ENCODE data around the gene CCDC33. TPM values are rescaled to one million over a fixed set of nuclear protein-coding genes. Genes with fewer than 3 reads are reported as not detected.

Gene CCDC33
- total and polyA plus RNA-seq, 2 donors (not counting 3 experiments of a cell fraction or from before 2014, with no cell fraction given): not detected

DNA sequence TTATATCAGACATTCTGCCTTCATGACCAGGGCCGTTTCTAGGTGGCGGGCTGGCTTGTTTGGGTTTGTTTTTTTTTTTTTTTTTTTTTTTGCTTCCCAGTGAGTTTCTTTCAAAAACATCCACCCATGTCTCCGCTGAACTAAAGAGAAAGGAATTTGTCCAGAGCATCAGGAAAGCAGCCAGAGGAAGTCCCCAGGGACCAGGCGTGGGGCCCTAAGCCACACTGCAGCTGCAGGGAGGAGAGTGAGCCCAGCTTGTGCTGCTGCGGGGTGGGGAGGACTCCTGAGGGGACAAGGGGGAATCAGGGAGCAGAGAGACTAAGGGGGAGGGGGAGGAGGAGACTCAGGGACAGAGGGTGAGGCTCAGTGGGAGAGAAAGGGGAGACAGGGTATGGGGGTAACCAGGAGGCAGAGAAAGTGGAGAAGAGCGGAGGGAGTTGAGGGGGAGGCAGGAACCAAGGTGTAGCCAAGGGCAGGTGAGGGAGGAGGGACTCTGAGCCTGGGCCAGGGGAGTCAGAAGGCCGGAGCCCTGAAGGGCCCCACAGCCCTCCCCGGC is 81.8 kb downstream of the CCDC33 start:
- Histone ChIP-seq H3K27ac (ENCODE audit: insufficient read depth, low read depth, low read length) (no peak overlapping the region), H3K9me1 (replicated peaks; ENCODE audit: control insufficient read depth, extremely low read depth, insufficient read depth, low read length) (no peaks in the 10 kb centered on the region), H3K27me3 (ENCODE audit: control insufficient read depth in 2 of 2, insufficient read depth in 2 of 2, low read length in 2 of 2) (peaks cover 0 to 2% of the 10 kb centered on the region in 2 experiments), H3K4me3 (replicated peaks in 1 of 3; ENCODE audit: insufficient read depth in 1 of 3, low read depth in 1 of 3, low read length in 3 of 3) (no peak overlapping the region), H3K9ac (replicated peaks; ENCODE audit: extremely low read depth, insufficient read depth, low read length) (no peak overlapping the region), H3K4me1 (ENCODE audit: control insufficient read depth, extremely low read depth, insufficient read depth, low read length) (no peaks in the 10 kb centered on the region), H3K9me3 (replicated peaks; ENCODE audit: control insufficient read depth, insufficient read depth, low read length) (no peaks in the 10 kb centered on the region), H3K79me2 (ENCODE audit: control insufficient read depth, insufficient read depth, low read length) (no peaks in the 10 kb centered on the region), H4K20me1 (replicated peaks; ENCODE audit: control insufficient read depth, extremely low read depth, insufficient read depth, low read length) (no peaks in the 10 kb centered on the region), H3K4me2 (ENCODE audit: insufficient read depth, low read length) (no peak overlapping the region), H3K36me3 (ENCODE audit: control insufficient read depth in 2 of 2, extremely low read depth in 1 of 2, insufficient read depth in 2 of 2, low read length in 2 of 2) (no peaks in the 10 kb centered on the region), H2AFZ (ENCODE audit: low read depth, low read length) (no peak overlapping the region)
- ChIA-PET CTCF (interaction anchor here (0.6 to 4.1 kb wide), 2 partner anchors 90 to 344 kb away, joined by 3 to 46 read pairs; no protein-coding TSS in a partner anchor), POLR2A (no interaction called here)
- no TSS peak for BruUV-seq (replicated peaks)
- no peak for DNase-seq (ENCODE audit: low read depth, low spot score)
- TF ChIP-seq GATA2 (IDR thresholded peaks at IDR 0.05; ENCODE audit: insufficient read depth, insufficient read length, low read depth, low read length) (no peak), POLR2AphosphoS5 (IDR thresholded peaks at IDR 0.05; ENCODE audit: insufficient read depth, low read depth, low read length) (no peak), EZH2 (IDR thresholded peaks at IDR 0.05; ENCODE audit: borderline replicate concordance, low read depth, low read length, severe bottlenecking) (no peak), POLR2A (IDR thresholded peaks at IDR 0.05; ENCODE audit: low read depth, low read length) (no peak), FOS (IDR thresholded peaks at IDR 0.05; ENCODE audit: borderline replicate concordance, insufficient read depth, low read length) (no peak), JUN (IDR thresholded peaks at IDR 0.05; ENCODE audit: borderline replicate concordance, insufficient read depth, insufficient read length, low read depth) (no peak), MYC (IDR thresholded peaks at IDR 0.05; ENCODE audit: low read depth, low read length) (no peak)
- TF ChIP-seq, protein P1, sequence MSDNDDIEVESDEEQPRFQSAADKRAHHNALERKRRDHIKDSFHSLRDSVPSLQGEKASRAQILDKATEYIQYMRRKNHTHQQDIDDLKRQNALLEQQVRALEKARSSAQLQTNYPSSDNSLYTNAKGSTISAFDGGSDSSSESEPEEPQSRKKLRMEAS (IDR thresholded peaks at IDR 0.05; ENCODE audit: insufficient read depth, insufficient read length): no peak
- TF ChIP-seq, protein P2, sequence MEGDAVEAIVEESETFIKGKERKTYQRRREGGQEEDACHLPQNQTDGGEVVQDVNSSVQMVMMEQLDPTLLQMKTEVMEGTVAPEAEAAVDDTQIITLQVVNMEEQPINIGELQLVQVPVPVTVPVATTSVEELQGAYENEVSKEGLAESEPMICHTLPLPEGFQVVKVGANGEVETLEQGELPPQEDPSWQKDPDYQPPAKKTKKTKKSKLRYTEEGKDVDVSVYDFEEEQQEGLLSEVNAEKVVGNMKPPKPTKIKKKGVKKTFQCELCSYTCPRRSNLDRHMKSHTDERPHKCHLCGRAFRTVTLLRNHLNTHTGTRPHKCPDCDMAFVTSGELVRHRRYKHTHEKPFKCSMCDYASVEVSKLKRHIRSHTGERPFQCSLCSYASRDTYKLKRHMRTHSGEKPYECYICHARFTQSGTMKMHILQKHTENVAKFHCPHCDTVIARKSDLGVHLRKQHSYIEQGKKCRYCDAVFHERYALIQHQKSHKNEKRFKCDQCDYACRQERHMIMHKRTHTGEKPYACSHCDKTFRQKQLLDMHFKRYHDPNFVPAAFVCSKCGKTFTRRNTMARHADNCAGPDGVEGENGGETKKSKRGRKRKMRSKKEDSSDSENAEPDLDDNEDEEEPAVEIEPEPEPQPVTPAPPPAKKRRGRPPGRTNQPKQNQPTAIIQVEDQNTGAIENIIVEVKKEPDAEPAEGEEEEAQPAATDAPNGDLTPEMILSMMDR (IDR thresholded peaks at IDR 0.05; ENCODE audit: extremely low read depth in 1 of 2, insufficient read depth in 1 of 2, low read depth in 1 of 2, low read length in 2 of 2): no peak
- dilution Hi-C loops (cut with MboI; ENCODE audit: extremely low pct_ligation_motif_present, low sequenced_read_pairs): no loop called here
- intact Hi-C loops (cut with micrococcal nuclease): no loop called here
- FAIRE-seq: no peak

Measured in endothelial cell of umbilical vein (primary cell).